HG02763 (cell line): ENCODE measurements around the gene SSR4.

Source experiments
- ATAC-seq: cut with Tn5 transposase; IDR thresholded peaks from one replicate; pipeline ENCODE4 v1.9.1; 2021; ENCODE audit warnings: mild to moderate bottlenecking, moderate library complexity; ENCODE audit not compliant: unreplicated experiment

The SSR4 gene

GRCh38 chrX:153769158-153769864, 25.2 kb upstream of the SSR4 start:
- ATAC-seq = no peak

GRCh38 chrX:153769865-153770600, 24.4 kb upstream of the SSR4 start:
- no peak for ATAC-seq

GRCh38 chrX:153770601-153771414, 23.7 kb upstream of the SSR4 start:
- ATAC-seq = no peak

- ATAC-seq = no peak
Observed at GRCh38 chrX:153771415-153772315, 22.8 kb upstream of the SSR4 start.

- ATAC-seq = no peak
Observed at GRCh38 chrX:153772316-153773217, 21.9 kb upstream of the SSR4 start.

- ATAC-seq = no peak
Observed at GRCh38 chrX:153773218-153773611, 21.3 kb upstream of the SSR4 start.

GRCh38 chrX:153773741-153774575, 20.5 kb upstream of the SSR4 start:
- ATAC-seq = no peak

GRCh38 chrX:153774576-153775292, 19.7 kb upstream of the SSR4 start:
- ATAC-seq = no peak

- ATAC-seq = no peak
Observed at GRCh38 chrX:153775293-153776119, 19.0 kb upstream of the SSR4 start.

GRCh38 chrX:153776120-153776599, 18.3 kb upstream of the SSR4 start:
- no peak for ATAC-seq

- no peak for ATAC-seq
Observed at GRCh38 chrX:153776611-153777045, 17.8 kb upstream of the SSR4 start.

- ATAC-seq = no peak
Observed at GRCh38 chrX:153777261-153778090, 17.0 kb upstream of the SSR4 start.

GRCh38 chrX:153778181-153778580, 16.3 kb upstream of the SSR4 start:
- no peak for ATAC-seq

GRCh38 chrX:153778684-153779101, 15.8 kb upstream of the SSR4 start:
- ATAC-seq = no peak

GRCh38 chrX:153779891-153780677, 14.4 kb upstream of the SSR4 start:
- ATAC-seq = no peak
